Hepatocyte (in vitro differentiated cells): Measurements from ENCODE around the gene MRPL36. TPM values are rescaled to one million over a fixed set of nuclear protein-coding genes. Genes with fewer than 3 reads are reported as not detected.

Experiments used
- DNase-seq: peaks from one replicate; pipeline ENCODE4 v3.0.0-alpha.2; 2016; ENCODE audit warnings: low spot score
- H2AFZ ChIP-seq: fragments of 200-600 bp; sonication (generic); 2 replicates; pipeline ENCODE4 v1.6.0; 2016; ENCODE audit warnings: antibody characterized with exemption, mild to moderate bottlenecking
- H3K27ac ChIP-seq: fragments of 200-600 bp; sonication (generic); 2 replicates; pipeline ENCODE4 v1.5.1; 2016; ENCODE audit warnings: mild to moderate bottlenecking
- H3K27me3 ChIP-seq: fragments of 200-600 bp; sonication (generic); 2 replicates; pipeline ENCODE4 v1.6.1; 2016
- H3K36me3 ChIP-seq: fragments of 200-600 bp; sonication (generic); replicated peaks from 2 replicates; pipeline ENCODE4 v1.5.1; 2016; ENCODE audit warnings: low read depth; ENCODE audit not compliant: insufficient read depth
- H3K4me1 ChIP-seq: fragments of 200-600 bp; sonication (generic); 2 replicates; pipeline ENCODE4 v1.5.1; 2016; ENCODE audit warnings: mild to moderate bottlenecking, moderate library complexity; ENCODE audit not compliant: insufficient read depth
- H3K4me2 ChIP-seq: fragments of 200-600 bp; sonication (generic); 2 replicates; pipeline ENCODE4 v1.6.0; 2016
- H3K4me3 ChIP-seq: fragments of 200-600 bp; sonication (generic); 2 replicates; pipeline ENCODE4 v1.5.1; 2016; ENCODE audit warnings: mild to moderate bottlenecking
- H3K79me2 ChIP-seq: fragments of 200-600 bp; sonication (generic); 2 replicates; pipeline ENCODE4 v1.6.0; 2017; ENCODE audit warnings: mild to moderate bottlenecking
- H3K9me2 ChIP-seq: fragments of 200-600 bp; sonication (generic); replicated peaks from 2 replicates; pipeline ENCODE4 v1.6.0; 2017; ENCODE audit warnings: mild to moderate bottlenecking; ENCODE audit not compliant: insufficient read depth
- H3K9me3 ChIP-seq: fragments of 200-600 bp; sonication (generic); 2 replicates; pipeline ENCODE4 v1.5.1; 2016; ENCODE audit warnings: low read depth, mild to moderate bottlenecking
- H4K20me1 ChIP-seq: fragments of 200-600 bp; sonication (generic); 2 replicates; pipeline ENCODE4 v1.6.0; 2016; ENCODE audit warnings: mild to moderate bottlenecking; ENCODE audit not compliant: insufficient read depth, poor library complexity, severe bottlenecking
- EZH2 ChIP-seq: fragments of 200-600 bp; sonication (generic); IDR thresholded peaks from 2 replicates; pipeline ENCODE4 v1.6.1; 2016; ENCODE audit warnings: antibody characterized with exemption, mild to moderate bottlenecking, borderline replicate concordance
- EZH2phosphoT487 ChIP-seq: fragments of 200-600 bp; sonication (generic); IDR thresholded peaks from one replicate; pipeline ENCODE4 v1.6.1; 2018; ENCODE audit warnings: antibody characterized with exemption, mild to moderate bottlenecking, low read depth, moderate library complexity; ENCODE audit not compliant: unreplicated experiment, severe bottlenecking
- WGBS: methylation state at CpG from one replicate; pipeline ENCODE4 v1.1.6; 2016; ENCODE audit warnings: low lambda C conversion rate; ENCODE audit errors: missing lambda C conversion rate; 5-methylcytosine and 5-hydroxymethylcytosine counted together
- polyA plus RNA-seq: library from polyadenylated mRNA; unstranded; fragments of >200 nt; fragmentation: Nextera tagmentation; extraction: Ambion mirVana; gene quantifications from 2 replicates; pipeline ENCODE4 v1.2.1, GENCODE V29; 2016
- total RNA-seq: library from RNA; depleted of rRNA; stranded (reverse); fragments of >200 nt; gene quantifications from 2 replicates; pipeline ENCODE4 v1.2.3, GENCODE V29; 2014
- TF ChIP-seq, protein P1 (sequence below): fragments of 200-600 bp; sonication (generic); IDR thresholded peaks from 2 replicates; pipeline ENCODE4 v1.5.1; 2016; ENCODE audit warnings: antibody characterized with exemption, mild to moderate bottlenecking; ENCODE audit not compliant: poor library complexity

Gene MRPL36
- total and polyA plus RNA-seq, 2 experiments from 2014 or later = 25.6 to 107 TPM

DNA sequence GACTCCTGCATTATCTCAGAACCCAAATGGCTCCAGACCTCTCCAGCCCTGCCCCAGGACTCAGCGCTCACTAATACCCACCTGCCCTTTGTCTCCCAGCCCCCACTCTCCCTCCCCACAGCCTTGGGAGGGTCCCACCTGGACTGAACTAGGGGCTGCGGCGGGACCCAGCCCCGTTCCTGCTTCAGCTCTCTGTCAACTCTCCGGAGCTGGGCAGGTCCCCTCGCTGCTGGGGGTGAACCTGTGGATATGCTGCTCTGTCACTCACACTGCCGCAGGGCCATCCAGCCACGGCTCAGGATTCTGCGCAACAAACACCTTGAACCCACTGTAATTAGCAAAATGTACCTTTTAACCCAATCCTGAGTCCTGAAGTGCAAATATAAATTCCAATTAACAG lies 38.4 kb upstream of the MRPL36 start:
- Histone ChIP-seq H3K79me2 (no peaks in the 10 kb centered on the region), H3K36me3 (no peaks in the 10 kb centered on the region), H3K9me2 (no peaks in the 10 kb centered on the region), H2AFZ (no peak overlapping the region), H3K4me2 (no peak overlapping the region), H3K9me3 (no peaks in the 10 kb centered on the region), H3K4me1 (no peaks in the 10 kb centered on the region), H3K27ac (no peak overlapping the region), H4K20me1 (no peaks in the 10 kb centered on the region), H3K4me3 (no peak overlapping the region), H3K27me3 (peaks cover 13% of the 10 kb centered on the region)
- no peak for DNase-seq
- WGBS = 87% methylated on average over 9 of the region's 9 CpGs
- TF ChIP-seq EZH2 (no peak), EZH2phosphoT487 (no peak)
- TF ChIP-seq, protein P1, sequence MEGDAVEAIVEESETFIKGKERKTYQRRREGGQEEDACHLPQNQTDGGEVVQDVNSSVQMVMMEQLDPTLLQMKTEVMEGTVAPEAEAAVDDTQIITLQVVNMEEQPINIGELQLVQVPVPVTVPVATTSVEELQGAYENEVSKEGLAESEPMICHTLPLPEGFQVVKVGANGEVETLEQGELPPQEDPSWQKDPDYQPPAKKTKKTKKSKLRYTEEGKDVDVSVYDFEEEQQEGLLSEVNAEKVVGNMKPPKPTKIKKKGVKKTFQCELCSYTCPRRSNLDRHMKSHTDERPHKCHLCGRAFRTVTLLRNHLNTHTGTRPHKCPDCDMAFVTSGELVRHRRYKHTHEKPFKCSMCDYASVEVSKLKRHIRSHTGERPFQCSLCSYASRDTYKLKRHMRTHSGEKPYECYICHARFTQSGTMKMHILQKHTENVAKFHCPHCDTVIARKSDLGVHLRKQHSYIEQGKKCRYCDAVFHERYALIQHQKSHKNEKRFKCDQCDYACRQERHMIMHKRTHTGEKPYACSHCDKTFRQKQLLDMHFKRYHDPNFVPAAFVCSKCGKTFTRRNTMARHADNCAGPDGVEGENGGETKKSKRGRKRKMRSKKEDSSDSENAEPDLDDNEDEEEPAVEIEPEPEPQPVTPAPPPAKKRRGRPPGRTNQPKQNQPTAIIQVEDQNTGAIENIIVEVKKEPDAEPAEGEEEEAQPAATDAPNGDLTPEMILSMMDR = no peak

DNA sequence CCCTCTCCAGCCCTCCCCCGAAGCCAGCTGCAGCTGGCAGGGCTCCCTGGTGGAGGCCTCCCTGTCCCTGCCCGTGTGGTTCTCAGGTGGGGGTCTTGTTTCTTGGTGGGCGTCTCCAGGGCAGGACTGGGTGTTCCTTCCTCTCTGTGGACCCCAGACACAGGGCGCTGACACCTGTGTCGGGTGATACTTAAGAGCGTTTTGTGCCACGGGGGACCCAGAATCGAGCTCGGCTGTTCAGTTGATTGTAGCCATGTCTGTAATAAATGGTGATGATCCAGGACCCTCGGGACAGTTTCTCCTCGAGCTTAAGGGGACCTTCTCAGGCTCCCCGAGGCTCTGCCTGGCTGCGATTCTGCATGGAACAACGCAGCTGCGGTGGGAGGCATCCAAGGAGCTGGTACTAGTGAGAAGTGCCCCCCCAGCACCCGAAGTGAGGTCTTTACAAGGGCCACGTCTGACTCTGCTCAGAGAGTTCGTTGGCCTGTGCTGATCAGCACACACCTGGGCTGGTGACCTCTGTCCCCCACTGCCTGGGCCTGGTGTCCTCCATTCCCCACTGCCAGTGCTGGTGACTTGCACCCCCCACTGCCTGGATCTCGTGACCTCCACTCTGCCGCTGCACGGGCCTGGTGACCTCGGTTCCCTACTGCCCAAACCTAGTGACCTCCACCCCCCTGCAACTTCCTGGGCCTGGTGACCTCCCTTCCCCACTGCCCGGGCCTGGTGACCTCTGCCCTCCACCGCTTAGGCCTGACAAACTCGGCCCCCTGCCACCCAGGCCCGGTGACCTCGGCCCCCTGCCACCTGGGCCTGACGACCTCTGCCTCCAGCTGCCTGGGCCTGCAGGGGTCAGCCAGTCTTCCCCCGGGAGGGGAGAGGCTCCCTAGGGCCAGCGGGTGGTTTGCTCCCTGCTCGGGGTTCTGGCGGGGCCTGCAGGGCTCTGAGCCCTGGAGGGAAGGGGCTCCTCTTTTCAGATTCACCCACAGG lies 37.5 kb upstream of the MRPL36 start:
- no peak overlapping the region for H2AFZ ChIP-seq
- H3K4me3 ChIP-seq = no peak overlapping the region
- H3K79me2 ChIP-seq = no peaks in the 10 kb centered on the region
- no peaks in the 10 kb centered on the region for H3K36me3 ChIP-seq
- 89% methylated on average over 30 of the region's 32 CpGs for WGBS
- no peak for DNase-seq
- TF ChIP-seq, protein P1 = no peak
- TF ChIP-seq EZH2 (no peak), EZH2phosphoT487 (no peak)
- no peak overlapping the region for H3K27ac ChIP-seq
- H3K4me2 ChIP-seq = no peak overlapping the region
- H3K9me3 ChIP-seq = no peaks in the 10 kb centered on the region
- peaks cover 10% of the 10 kb centered on the region for H3K27me3 ChIP-seq
- no peaks in the 10 kb centered on the region for H3K9me2 ChIP-seq
- H3K4me1 ChIP-seq = no peaks in the 10 kb centered on the region
- H4K20me1 ChIP-seq = no peaks in the 10 kb centered on the region

DNA sequence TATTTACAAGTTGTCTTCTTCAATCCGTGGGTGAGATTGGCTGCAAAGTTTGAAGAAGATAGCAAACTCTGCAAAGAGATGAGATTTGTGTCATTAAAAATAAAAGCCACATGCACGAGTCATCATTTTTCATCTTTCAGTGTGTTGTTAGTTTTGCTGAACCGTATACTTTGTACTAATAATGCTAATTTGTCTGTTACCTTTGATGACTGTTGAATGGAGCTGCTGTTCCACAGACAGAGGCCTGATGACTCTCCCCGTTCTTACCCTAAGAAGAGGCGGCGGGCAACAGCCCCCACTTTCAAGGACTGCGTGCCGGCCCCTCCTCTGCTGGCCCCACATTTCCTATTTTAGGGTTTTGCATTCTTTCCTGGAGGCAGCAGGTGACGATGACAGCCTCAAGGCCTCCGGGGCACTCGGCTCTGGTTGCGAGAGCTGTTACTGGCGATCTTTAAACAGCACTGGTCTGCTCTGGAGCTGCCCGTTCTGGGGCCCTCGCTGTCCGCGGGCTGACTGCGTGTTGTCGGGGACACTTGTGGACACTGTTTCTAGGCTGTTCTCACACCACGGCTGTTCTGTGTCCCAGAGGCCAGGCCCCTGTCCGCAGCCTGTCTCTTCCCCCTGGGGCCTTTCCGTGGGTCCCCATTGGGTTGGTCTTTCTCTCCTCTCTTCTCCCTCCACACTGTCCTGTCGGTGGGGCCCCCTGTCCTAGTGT lies 36.7 kb upstream of the MRPL36 start:
- H3K36me3 ChIP-seq = no peaks in the 10 kb centered on the region
- no peak overlapping the region for H3K4me3 ChIP-seq
- no peak for DNase-seq
- 61% methylated on average over 23 of the region's 23 CpGs for WGBS
- H4K20me1 ChIP-seq = no peaks in the 10 kb centered on the region
- H3K27me3 ChIP-seq = peaks cover 1% of the 10 kb centered on the region
- H3K9me2 ChIP-seq = no peaks in the 10 kb centered on the region
- no peaks in the 10 kb centered on the region for H3K9me3 ChIP-seq
- no peaks in the 10 kb centered on the region for H3K4me1 ChIP-seq
- H3K4me2 ChIP-seq = no peak overlapping the region
- no peak for TF ChIP-seq EZH2
- TF ChIP-seq, protein P1 = no peak
- no peak overlapping the region for H2AFZ ChIP-seq
- H3K79me2 ChIP-seq = no peaks in the 10 kb centered on the region
- H3K27ac ChIP-seq = no peak overlapping the region
